Upper lobe of right lung (tissue), 1 donor: ENCODE data around the gene KBTBD2. TPM values are rescaled to one million over a fixed set of nuclear protein-coding genes. Genes with fewer than 3 reads are reported as not detected.
A peak's percentile ranks its signal among the peaks of the same experiment; 100 is the strongest.

Experiments
- ATAC-seq: fragments of 200-7000 bp; cut with Tn5 transposase; one replicate; pipeline ENCODE4 v1.9.1; 2020; ENCODE audit warnings: mild to moderate bottlenecking, moderate library complexity
- DNase-seq: peaks from one replicate; pipeline ENCODE4 v3.0.0-alpha.2; 2020
- H3K27ac ChIP-seq: fragments of 200-600 bp; one replicate; pipeline ENCODE4 v1.8.0; 2022
- H3K27me3 ChIP-seq: fragments of 200-600 bp; one replicate; pipeline ENCODE4 v1.8.0; 2022; ENCODE audit warnings: mild to moderate bottlenecking
- H3K36me3 ChIP-seq: fragments of 200-600 bp; one replicate; pipeline ENCODE4 v1.8.0; 2022
- H3K4me1 ChIP-seq: fragments of 200-600 bp; one replicate; pipeline ENCODE4 v1.8.0; 2022
- H3K4me3 ChIP-seq: fragments of 200-600 bp; one replicate; pipeline ENCODE4 v1.8.0; 2022; ENCODE audit warnings: mild to moderate bottlenecking
- H3K9me3 ChIP-seq: fragments of 200-600 bp; one replicate; pipeline ENCODE4 v1.8.0; 2022
- CTCF ChIP-seq: fragments of 200-600 bp; IDR thresholded peaks from one replicate; pipeline ENCODE4 v1.8.0; 2022; ENCODE audit warnings: antibody characterized with exemption
- intact Hi-C: fragments of 100-400 bp; cut with DNase I; formaldehyde crosslinking; loops from one replicate; pipeline ENCODE4 v1.11.0; 2022
- total RNA-seq: library from RNA; stranded (reverse); fragmentation: NEBNext Ultra II Directional; extraction: Animal tissue kit (Norgen Biotek cat#: 25700); gene quantifications from one replicate; pipeline ENCODE4 v1.2.1, GENCODE V29; 2021
- donor health status: DM: no; HTN: yes; CAD: no; lungs with severe emphysema.

KBTBD2 gene
- total RNA-seq, 1 donor from 2014 or later, result 44.7 TPM

GRCh38 chr7:32915041-32915536 lies 23.5 kb upstream of the KBTBD2 start:
- Histone ChIP-seq H3K4me3 (no peak overlapping the region), H3K27ac (no peak overlapping the region), H3K36me3 (peaks cover 51% of the 10 kb centered on the region), H3K4me1 (no peaks in the 10 kb centered on the region), H3K9me3 (no peaks in the 10 kb centered on the region), H3K27me3 (no peaks in the 10 kb centered on the region)
- intact Hi-C loops, result no loop called here
- DNase-seq, result no peak
- no peak for TF ChIP-seq CTCF
- ATAC-seq, result no peak

- no peak for TF ChIP-seq CTCF
- ATAC-seq, result peak; percentile 59
- no peaks in the 10 kb centered on the region for H3K9me3 ChIP-seq
- H3K27ac ChIP-seq, result no peak overlapping the region
- no peaks in the 10 kb centered on the region for H3K4me1 ChIP-seq
- no peak for DNase-seq
- intact Hi-C loops, result no loop called here
- no peak overlapping the region for H3K4me3 ChIP-seq
- peaks cover 43% of the 10 kb centered on the region for H3K36me3 ChIP-seq
- no peaks in the 10 kb centered on the region for H3K27me3 ChIP-seq
Measured at GRCh38 chr7:32914184-32914583, 22.6 kb upstream of the KBTBD2 start.

GRCh38 chr7:32910195-32910594 lies 18.6 kb upstream of the KBTBD2 start:
- intact Hi-C loops, result no loop called here
- no peaks in the 10 kb centered on the region for H3K27me3 ChIP-seq
- H3K4me3 ChIP-seq, result no peak overlapping the region
- no peak overlapping the region for H3K27ac ChIP-seq
- no peaks in the 10 kb centered on the region for H3K9me3 ChIP-seq
- peaks cover 5% of the 10 kb centered on the region for H3K36me3 ChIP-seq
- H3K4me1 ChIP-seq, result peaks cover 4% of the 10 kb centered on the region
- ATAC-seq (no peak), DNase-seq (no peak)
- no peak for TF ChIP-seq CTCF

GRCh38 chr7:32905175-32905662 lies 13.7 kb upstream of the KBTBD2 start:
- intact Hi-C loops, result no loop called here

GRCh38 chr7:32901629-32902028 lies 10.1 kb upstream of the KBTBD2 start:
- no peaks in the 10 kb centered on the region for H3K36me3 ChIP-seq
- no peak overlapping the region for H3K4me3 ChIP-seq
- no peaks in the 10 kb centered on the region for H3K9me3 ChIP-seq
- no peak overlapping the region for H3K27ac ChIP-seq
- no peaks in the 10 kb centered on the region for H3K27me3 ChIP-seq
- DNase-seq (no peak), ATAC-seq (no peak)
- H3K4me1 ChIP-seq, result peaks cover 6% of the 10 kb centered on the region
- intact Hi-C loops, result no loop called here
- TF ChIP-seq CTCF, result no peak

More at GRCh38 chr7:32905175-32905662, 13.7 kb upstream of the KBTBD2 start:
- Histone ChIP-seq H3K27me3 (no peaks in the 10 kb centered on the region), H3K36me3 (no peaks in the 10 kb centered on the region), H3K9me3 (no peaks in the 10 kb centered on the region), H3K4me3 (peak overlapping the region; percentile 40), H3K4me1 (peaks cover 6% of the 10 kb centered on the region), H3K27ac (peak overlapping the region; percentile 24)
- peak; percentile 87 for ATAC-seq
- DNase-seq, result no peak
- TF ChIP-seq CTCF, result no peak
